HK-2 (cell line): ENCODE data around the gene HJV.

Source experiments
- DNase-seq: peaks from one replicate; pipeline ENCODE4 v3.0.0-alpha.2; 2018; ENCODE audit not compliant: unreplicated experiment

HJV gene

GRCh38 chr1:145977016-145977415 is 44.5 kb downstream of the HJV start:
- DNase-seq = no peak

GRCh38 chr1:145975216-145975615 is 46.3 kb downstream of the HJV start:
- no peak for DNase-seq

GRCh38 chr1:145974721-145975120 is 46.8 kb downstream of the HJV start:
- DNase-seq = no peak

GRCh38 chr1:145972580-145972979 is 49.0 kb downstream of the HJV start:
- DNase-seq = no peak
